ENCODE measurements around the gene VAPA. TPM values are rescaled to one million over a fixed set of nuclear protein-coding genes. Genes with fewer than 3 reads are reported as not detected.

VAPA gene
- total and polyA plus RNA-seq, 9 of the 15 experiments (the other 6 are each of a cell fraction or from before 2014, with no cell fraction given), result 219 to 902 (median 526) TPM

GRCh38 chr18:9913526-9914333, at the start of gene VAPA (continued):
- TF ChIP-seq CHAMP1 (IDR thresholded peaks at IDR 0.05) (no peak), ATF6 (CRISPR knock-in tag; IDR thresholded peaks at IDR 0.05) (peak; percentile 33), RREB1 (CRISPR knock-in tag; IDR thresholded peaks at IDR 0.05) (peak; percentile 68; the same call in 1 of the 2 replicates), REST (IDR thresholded peaks at IDR 0.05; ENCODE audit: borderline replicate concordance) (peak; percentile 93), REST (CRISPR knock-in tag; IDR thresholded peaks at IDR 0.05; ENCODE audit: low read depth) (peak; percentile 74)
